Prostate gland (tissue), 2 donors: ENCODE measurements around the gene CIPC. TPM values are rescaled to one million over a fixed set of nuclear protein-coding genes. Genes with fewer than 3 reads are reported as not detected.
A peak's percentile ranks its signal among the peaks of the same experiment; 100 is the strongest.

Experiments used
- DNase-seq: peaks from one replicate; pipeline ENCODE4 v3.0.0-alpha.2; 2019; ENCODE audit warnings: low spot score
- H3K27ac ChIP-seq, 2 donors: fragments of 200-600 bp; sonication (generic); 2 replicates each; pipeline ENCODE4 v1.5.1; 2017 to 2019
- H3K27me3 ChIP-seq: fragments of 200-600 bp; sonication (generic); replicated peaks from 2 replicates; pipeline ENCODE4 v1.5.1; 2019; ENCODE audit not compliant: insufficient read depth
- H3K36me3 ChIP-seq, 2 donors: fragments of 200-600 bp; sonication (generic); 1 replicate in 1 of 2; 2 replicates in 1 of 2; pipeline versions ENCODE4 v1.5.1 to v1.8.1; 2017 to 2019
- H3K4me1 ChIP-seq: fragments of 200-600 bp; sonication (generic); replicated peaks from 2 replicates; pipeline ENCODE4 v1.5.1; 2019
- H3K4me3 ChIP-seq, 2 donors: fragments of 200-600 bp; sonication (generic); 2 replicates each; pipeline ENCODE4 v1.5.1; 2017 to 2019
- H3K9me3 ChIP-seq: fragments of 200-600 bp; sonication (generic); 2 replicates; pipeline ENCODE4 v1.5.1; 2017
- CTCF ChIP-seq, 4 experiments: fragments of 200-600 bp in 2 of 4; fragments of 450-650 bp in 2 of 4; sonication (generic) in 2 of 4; IDR thresholded peaks; 1 replicate in 3 of 4; 2 replicates in 1 of 4; pipeline ENCODE4 v1.5.1; 2016 to 2019; ENCODE audit warnings: antibody characterized with exemption in 4 of 4, mild to moderate bottlenecking in 2 of 4, moderate library complexity in 2 of 4
- POLR2A ChIP-seq: fragments of 450-650 bp; IDR thresholded peaks from one replicate; pipeline ENCODE4 v1.6.1; 2016; ENCODE audit warnings: antibody characterized with exemption, mild to moderate bottlenecking
- POLR2AphosphoS5 ChIP-seq: sonication (generic); formaldehyde crosslinking; IDR thresholded peaks from one replicate; pipeline ENCODE4 v1.6.1; 2017; ENCODE audit warnings: antibody characterized with exemption
- WGBS: methylation state at CpG from one replicate; pipeline ENCODE4 v1.1.5; 2018; 5-methylcytosine and 5-hydroxymethylcytosine counted together
- intact Hi-C: fragments of 100-400 bp; cut with DNase I; formaldehyde crosslinking; loops from one replicate; pipeline ENCODE4 v1.14.2; 2022
- total RNA-seq, 2 donors: library from RNA; depleted of rRNA; stranded (reverse); fragments of >200 nt; gene quantifications; one replicate each; pipeline ENCODE4 v1.1.0, GENCODE V29; 2016

CIPC gene
- total RNA-seq, 2 donors from 2014 or later = 45.1 to 63.3 TPM

DNA sequence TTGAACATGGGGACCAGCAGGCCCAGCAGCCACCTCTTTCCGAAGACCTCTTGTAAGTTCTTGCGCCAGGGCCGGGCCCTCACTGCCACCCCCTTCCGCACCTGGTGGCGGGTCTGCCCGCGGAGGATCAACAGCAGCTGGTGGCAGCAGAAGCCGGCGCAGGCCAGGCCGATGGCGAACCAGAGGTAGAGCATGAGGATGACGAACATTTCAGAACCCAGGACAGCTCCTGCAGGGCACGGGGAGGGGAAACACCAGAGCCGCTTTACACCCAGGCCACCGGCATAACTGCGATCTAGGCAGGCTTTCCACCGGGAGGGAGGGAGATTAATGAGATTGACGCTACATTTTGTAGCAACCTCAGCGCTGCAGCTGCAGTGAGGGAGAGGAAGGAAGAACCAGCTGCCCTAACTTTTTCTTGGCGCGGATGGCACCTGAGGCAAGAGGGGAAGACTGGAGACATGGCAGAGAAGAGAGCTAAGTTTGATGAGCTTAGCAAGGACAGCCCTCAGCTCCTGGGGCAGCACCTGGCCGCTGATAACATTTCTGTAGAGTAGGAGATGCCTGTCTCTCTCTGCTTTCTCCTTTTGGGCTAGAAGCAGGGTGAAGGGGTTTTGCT is 35.8 kb downstream of the CIPC start:
- intact Hi-C loops = no loop called here
- Histone ChIP-seq H3K4me1 (no peaks in the 10 kb centered on the region), H3K27me3 (peaks cover 5% of the 10 kb centered on the region), H3K9me3 (no peaks in the 10 kb centered on the region), H3K27ac (no peak overlapping the region), H3K4me3 (no peak overlapping the region), H3K36me3 (no peaks in the 10 kb centered on the region)
- WGBS = 13% methylated on average over 22 of the region's 22 CpGs
- DNase-seq = no peak
- no peak for TF ChIP-seq CTCF (IDR thresholded peaks at IDR 0.05)
- no peak for TF ChIP-seq POLR2A
- TF ChIP-seq POLR2AphosphoS5 = no peak

DNA sequence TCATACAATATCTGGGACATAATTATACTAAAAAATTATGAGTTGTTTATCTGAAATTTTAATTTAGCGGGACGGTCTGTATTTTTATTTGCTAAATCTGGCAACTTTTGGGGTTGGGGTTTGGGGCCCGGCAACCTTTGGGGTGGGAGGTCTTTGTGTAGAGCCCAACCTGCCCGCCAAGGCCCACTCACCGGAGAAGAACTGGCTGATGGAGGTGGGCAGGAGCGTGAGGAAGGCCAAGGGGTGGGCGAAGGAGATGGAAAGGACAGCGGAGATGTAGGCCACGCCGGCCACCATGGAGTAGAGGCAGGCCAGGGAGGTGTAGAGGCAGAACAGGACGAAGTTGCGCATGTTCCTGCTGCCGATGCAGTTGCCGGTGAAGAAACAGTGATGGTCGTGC is 41.0 kb downstream of the CIPC start:
- Histone ChIP-seq H3K36me3 (no peaks in the 10 kb centered on the region), H3K4me3 (no peak overlapping the region), H3K27me3 (peaks cover 22% of the 10 kb centered on the region), H3K9me3 (no peaks in the 10 kb centered on the region), H3K4me1 (peaks cover 7% of the 10 kb centered on the region), H3K27ac (no peak overlapping the region)
- 81% methylated on average over 15 of the region's 15 CpGs for WGBS
- intact Hi-C loops = no loop called here
- TF ChIP-seq CTCF (IDR thresholded peaks at IDR 0.05) (no peak), POLR2AphosphoS5 (no peak), POLR2A (no peak)
- no peak for DNase-seq

DNA sequence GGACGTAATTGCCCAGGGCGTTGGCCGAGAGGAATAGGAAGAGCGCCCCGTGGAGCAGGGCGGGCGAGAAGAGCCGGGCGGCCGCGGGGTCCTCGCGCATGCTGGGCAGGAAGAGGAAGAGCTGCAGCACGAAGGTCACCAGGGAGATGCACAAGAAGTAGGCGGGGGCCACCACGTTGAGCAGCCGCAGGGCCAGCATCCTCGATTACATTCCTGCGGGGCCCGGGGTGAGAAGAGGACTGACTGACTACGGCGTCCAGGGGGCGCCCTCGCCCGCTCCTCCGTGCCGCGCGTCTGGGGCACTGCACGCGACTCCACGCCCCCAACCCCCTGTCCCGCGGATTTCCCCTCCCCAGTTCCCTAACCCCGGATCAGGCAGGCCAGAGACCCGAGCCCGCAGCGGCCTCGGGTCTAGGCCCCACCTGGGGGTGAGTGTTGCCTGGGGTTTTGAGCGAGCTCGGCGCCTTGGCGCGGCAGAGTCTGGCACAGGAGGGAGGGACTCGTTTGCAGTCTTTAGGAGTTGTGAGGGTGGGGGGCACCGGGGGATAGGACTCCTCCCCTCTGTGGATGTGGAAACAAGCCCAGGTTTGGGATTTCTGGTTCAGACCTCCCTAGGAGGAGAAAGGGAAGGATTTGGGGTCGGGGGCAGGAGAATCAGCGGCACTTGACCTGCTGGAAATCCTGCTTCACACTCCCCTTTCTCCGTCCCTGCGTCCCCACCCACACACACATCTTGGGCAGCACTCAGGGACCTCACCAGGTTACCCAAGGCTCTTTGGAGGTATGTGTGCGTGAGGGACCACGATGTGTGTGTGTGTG is 41.7 kb downstream of the CIPC start:
- H3K4me3 ChIP-seq = no peak overlapping the region
- intact Hi-C loops = no loop called here

DNA sequence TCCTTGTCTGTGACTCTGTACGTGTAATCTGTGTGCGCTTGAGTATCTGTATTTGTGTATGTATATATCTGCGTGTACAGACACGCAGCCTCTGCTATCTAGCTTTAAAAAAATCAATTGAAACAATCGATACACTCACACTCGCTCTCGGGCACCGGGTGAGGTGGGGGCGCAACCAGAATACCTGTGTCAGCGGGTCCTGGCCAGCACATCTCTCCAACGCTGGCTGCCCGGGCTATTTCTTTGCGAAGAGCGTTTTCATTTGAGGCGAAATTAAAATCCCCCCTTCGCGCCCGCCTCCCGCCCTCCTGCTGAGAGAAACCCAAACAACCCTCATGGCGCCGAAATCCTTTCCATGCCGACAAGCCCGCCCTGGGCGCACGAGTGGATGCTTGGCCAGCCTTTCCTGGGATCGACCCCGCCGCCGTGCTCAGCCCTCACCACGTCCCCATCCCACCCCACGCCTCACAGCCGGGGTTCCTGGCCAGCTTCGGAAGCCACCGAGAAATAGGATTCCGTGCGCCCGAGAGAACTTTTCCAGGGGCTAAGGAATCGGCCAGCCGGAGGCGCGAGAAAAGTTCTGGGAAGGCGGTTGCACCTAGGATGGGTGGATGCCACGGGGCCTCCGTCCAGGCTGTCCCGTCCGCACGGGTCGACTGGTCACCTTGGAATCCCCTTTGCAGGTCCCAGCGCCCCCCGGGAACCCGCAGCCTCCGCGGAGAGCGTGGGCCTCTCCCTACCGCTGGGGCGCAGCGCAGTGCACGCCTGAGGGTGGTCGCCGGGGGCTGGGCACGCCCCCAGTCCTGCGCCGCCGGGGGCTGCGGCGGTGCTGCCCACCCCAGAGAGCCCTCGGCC is 42.5 kb downstream of the CIPC start:
- no peak for DNase-seq
- 2% methylated on average over 67 of the region's 67 CpGs for WGBS

More for the DNA sequence above, 41.7 kb downstream of the CIPC start:
- Histone ChIP-seq H3K36me3 (no peaks in the 10 kb centered on the region), H3K27me3 (peaks cover 22% of the 10 kb centered on the region), H3K9me3 (no peaks in the 10 kb centered on the region), H3K4me1 (peaks cover 7% of the 10 kb centered on the region), H3K27ac (no peak overlapping the region)
- WGBS = 3% methylated on average over 28 of the region's 52 CpGs
- TF ChIP-seq CTCF (IDR thresholded peaks at IDR 0.05) (peak in 3 of 4 experiments; percentile 10 to 33 (median 24)), POLR2A (no peak), POLR2AphosphoS5 (no peak)
- no peak for DNase-seq

More for the DNA sequence above, 42.5 kb downstream of the CIPC start:
- Histone ChIP-seq H3K9me3 (no peaks in the 10 kb centered on the region), H3K27ac (no peak overlapping the region), H3K4me1 (peaks cover 7% of the 10 kb centered on the region), H3K4me3 (peak overlapping the region in 1 of 2 donors; percentile 30), H3K36me3 (no peaks in the 10 kb centered on the region), H3K27me3 (peaks cover 22% of the 10 kb centered on the region)
- TF ChIP-seq POLR2A = no peak
- TF ChIP-seq CTCF (IDR thresholded peaks at IDR 0.05) = no peak
- no peak for TF ChIP-seq POLR2AphosphoS5
- intact Hi-C loops = no loop called here
